ENCODE results near the gene LRCH3.

Gene LRCH3

GRCh38 chr3:197791113-197791891 lies at the start of gene LRCH3:
Gene LRCH3, plus strand, starts transcription at chr3:197791254. Its CDS starts 25 bp downstream, at chr3:197791279.
- peak; percentile 34 for DNase-seq

GRCh38 chr3:197742787-197743186 lies 48.3 kb upstream of the LRCH3 start:
- no peak for DNase-seq

- no peak for DNase-seq
Observed at GRCh38 chr3:197746209-197746608, 44.8 kb upstream of the LRCH3 start.

- DNase-seq, result no peak
Observed at GRCh38 chr3:197746801-197747237, 44.2 kb upstream of the LRCH3 start.

GRCh38 chr3:197748597-197749314 lies 42.3 kb upstream of the LRCH3 start:
- DNase-seq, result no peak

GRCh38 chr3:197749315-197749600 lies 41.8 kb upstream of the LRCH3 start:
- peak; percentile 40 for DNase-seq

GRCh38 chr3:197749601-197750395 lies 41.3 kb upstream of the LRCH3 start, which contains the start of gene FYTTD1:
Gene FYTTD1, plus strand, starts transcription at chr3:197749883. Its CDS starts 89 bp downstream, at chr3:197749972.
- peak; percentile 57 for DNase-seq

GRCh38 chr3:197750396-197750831 lies 40.6 kb upstream of the LRCH3 start:
- no peak for DNase-seq

GRCh38 chr3:197750858-197751737 lies 40.0 kb upstream of the LRCH3 start:
- DNase-seq, result no peak

GRCh38 chr3:197752107-197752506 lies 38.9 kb upstream of the LRCH3 start:
- DNase-seq, result no peak

GRCh38 chr3:197753263-197753662 lies 37.8 kb upstream of the LRCH3 start:
- DNase-seq, result no peak

- no peak for DNase-seq
Observed at GRCh38 chr3:197756704-197757103, 34.4 kb upstream of the LRCH3 start.

- no peak for DNase-seq
Observed at GRCh38 chr3:197758512-197758911, 32.5 kb upstream of the LRCH3 start.

GRCh38 chr3:197761784-197762183 lies 29.3 kb upstream of the LRCH3 start:
- DNase-seq, result no peak

GRCh38 chr3:197775317-197775716 lies 15.7 kb upstream of the LRCH3 start:
- DNase-seq, result no peak

- DNase-seq, result no peak
Observed at GRCh38 chr3:197782230-197782629, 8.8 kb upstream of the LRCH3 start.

- DNase-seq, result no peak
Observed at GRCh38 chr3:197784019-197784585, 7.0 kb upstream of the LRCH3 start.

GRCh38 chr3:197787412-197787811 lies 3.6 kb upstream of the LRCH3 start:
- no peak for DNase-seq

GRCh38 chr3:197789309-197789708 lies 1.7 kb upstream of the LRCH3 start:
- DNase-seq, result no peak

GRCh38 chr3:197790033-197790432 lies 1.0 kb upstream of the LRCH3 start:
- DNase-seq, result no peak

GRCh38 chr3:197791892-197792647 lies 1.0 kb downstream of the LRCH3 start:
- no peak for DNase-seq
